HG03575 (cell line): ENCODE measurements around the gene INPP4B.
"Not testable (repeated sequence)": the region's sequence is repeated elsewhere in the genome, so short reads cannot be mapped to it uniquely, and the experiment has no call there.

Source experiments
- ATAC-seq: cut with Tn5 transposase; IDR thresholded peaks from one replicate; pipeline ENCODE4 v1.9.1; 2021; ENCODE audit not compliant: unreplicated experiment, insufficient number of reproducible peaks, low FRiP score; ENCODE audit errors: extremely low read depth

The INPP4B gene

DNA sequence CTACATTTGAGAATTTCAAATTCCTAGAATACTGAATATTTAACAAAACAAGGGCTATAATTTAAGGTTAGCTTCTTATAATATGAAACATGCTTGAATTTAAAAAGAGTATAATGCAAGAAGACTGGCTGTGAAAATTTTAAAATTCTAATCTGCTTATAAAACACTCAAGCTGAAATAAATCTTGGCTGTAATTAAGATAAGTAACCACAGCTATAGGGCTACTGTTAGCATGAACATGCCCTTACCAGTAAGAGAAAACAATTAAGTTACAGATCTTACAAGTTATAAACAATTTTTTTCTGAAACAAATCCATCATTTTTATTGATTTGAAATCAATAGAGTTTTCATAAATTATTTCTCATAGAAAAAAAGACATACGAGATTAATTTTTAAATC is 148.2 kb downstream of the INPP4B start:
- no peak for ATAC-seq

DNA sequence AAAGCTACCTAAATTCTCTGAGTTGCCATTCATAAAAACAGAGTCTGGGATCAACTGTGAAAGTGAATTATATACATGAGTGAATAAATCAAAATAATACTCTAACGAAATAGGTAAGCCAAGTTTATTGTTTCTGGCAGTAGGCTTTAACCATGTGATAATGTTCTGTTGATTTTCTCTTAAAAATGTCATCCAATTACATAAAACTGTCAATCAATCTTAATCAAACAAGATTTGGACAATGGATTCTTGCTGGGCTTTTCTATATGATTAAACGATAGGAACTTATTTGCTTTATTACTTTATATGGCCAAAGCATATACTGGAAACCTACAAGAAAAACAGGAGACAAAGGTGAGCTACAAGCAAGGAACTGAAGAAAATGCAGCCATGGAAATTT is 148.8 kb downstream of the INPP4B start:
- no peak for ATAC-seq

DNA sequence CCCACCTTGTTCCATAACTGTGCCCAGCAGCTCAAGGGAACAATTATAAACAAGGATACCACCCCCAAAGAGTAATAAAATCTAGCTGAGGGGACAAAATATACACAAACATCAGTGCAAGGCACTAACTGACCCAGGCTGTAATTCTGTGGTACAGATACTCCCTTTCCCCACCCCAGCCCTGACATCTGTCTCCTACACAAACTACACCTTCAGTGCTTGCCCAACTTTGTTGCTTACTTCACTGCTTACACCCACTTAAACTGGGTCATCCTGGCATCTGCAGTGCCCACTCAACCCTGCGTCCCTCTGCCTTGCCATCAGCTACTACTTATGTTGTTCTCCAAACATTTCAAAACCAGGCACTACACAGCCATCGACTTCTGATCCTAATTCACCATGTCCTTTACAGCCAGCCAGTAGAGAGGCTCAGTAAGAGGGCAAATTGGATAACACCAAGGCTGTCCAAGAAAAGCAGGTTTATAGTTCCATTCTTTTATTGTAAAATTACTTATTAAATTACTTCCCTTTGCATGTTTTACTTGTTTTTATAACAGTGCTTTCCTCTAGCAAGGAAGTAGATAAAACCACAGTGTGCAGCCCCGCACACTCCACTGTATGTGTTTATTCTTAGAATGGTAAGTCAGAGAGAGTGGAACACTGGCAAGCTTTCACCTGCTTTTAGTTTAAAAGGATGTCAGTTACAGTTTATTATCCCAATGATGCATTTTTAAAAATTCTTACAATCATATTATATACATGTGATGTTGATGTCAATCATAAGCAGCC is 149.6 kb downstream of the INPP4B start:
- no peak for ATAC-seq

DNA sequence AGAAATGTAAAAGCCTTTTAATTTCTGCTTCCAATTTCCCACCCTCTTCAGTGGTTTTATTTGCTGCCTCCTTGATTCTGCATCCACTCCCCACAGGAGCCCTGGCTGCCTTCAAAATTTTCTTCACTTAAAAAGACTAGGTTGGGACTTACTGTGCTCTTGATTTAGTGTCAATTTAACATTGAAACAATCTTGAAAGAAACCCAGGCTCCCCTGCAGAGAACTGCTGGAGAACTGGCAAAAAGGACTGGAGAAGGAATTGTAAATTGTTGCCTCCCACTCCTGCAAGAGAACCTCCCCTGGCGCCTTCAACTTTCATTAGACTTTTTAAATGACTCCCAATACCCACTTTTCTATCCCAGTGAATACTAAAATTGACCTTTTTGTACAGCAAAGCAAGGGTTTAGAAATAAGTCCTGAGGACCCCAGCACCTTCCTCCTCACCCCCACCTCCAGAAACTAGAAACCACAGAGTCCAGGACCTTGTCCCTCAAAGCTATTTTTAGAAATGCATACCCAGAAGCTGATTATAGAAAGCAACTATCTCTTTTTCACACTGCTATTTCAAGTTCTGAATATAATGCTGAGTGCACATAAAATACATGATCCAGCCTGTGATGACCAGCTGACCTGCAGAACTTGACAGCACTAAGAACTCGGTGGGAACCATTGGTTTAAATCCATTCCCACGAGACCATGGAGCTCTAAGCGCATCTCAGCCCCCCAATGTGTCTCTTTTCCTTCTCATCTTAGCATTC is 155.5 kb downstream of the INPP4B start:
- no peak for ATAC-seq

DNA sequence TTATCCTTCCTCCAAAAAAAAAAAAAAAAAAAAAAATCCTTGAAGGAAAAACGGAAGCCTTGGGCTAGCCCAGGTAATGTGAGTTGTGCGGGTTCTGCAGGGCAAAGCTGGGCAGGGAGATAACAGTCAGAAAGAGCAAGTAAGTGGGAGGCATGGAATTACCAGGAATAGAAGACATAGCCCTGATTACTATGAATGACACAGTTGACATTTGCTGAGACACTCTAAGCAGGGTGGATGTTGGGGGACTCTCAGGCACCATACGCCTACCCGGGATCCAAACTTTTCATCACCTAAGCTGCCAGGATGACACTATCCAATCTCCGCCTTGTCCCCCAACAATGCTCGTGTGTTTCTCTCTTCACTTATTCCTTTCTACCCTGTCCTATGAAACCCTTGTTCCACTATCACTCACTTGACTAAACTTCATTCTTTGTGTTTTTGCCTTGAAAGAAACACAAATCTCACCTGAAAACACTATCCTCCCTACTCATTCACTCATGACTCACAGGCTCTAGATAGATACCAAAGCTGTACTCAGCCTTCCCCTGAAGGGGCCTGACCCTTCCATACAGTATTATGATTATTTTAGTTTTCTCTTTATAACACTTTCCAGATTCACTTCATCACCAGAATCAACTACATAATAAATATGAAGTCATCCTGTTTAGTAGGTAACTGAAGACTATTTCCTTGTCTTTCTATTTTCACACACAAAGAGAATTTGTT is 158.4 kb downstream of the INPP4B start:
- ATAC-seq: no peak

DNA sequence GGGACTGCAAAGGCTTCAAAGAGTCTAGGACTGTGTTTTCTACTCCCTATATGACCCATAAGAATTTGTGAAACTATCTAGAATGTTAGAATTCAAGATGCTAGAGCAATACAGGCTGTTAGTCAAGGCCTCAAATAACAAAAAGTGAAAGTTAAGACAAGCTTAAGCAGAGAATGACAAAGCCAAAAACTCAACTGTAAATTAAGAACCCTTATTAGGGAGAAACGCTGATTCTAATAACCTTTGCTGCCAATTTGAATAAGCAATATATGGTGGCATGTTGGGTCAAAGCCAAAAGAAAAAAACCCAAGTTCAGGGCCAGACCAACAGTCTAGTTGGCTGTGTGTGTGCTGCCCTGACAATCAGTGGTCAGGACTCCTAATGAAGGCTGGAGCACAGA is 160.0 kb downstream of the INPP4B start:
- ATAC-seq: no peak

DNA sequence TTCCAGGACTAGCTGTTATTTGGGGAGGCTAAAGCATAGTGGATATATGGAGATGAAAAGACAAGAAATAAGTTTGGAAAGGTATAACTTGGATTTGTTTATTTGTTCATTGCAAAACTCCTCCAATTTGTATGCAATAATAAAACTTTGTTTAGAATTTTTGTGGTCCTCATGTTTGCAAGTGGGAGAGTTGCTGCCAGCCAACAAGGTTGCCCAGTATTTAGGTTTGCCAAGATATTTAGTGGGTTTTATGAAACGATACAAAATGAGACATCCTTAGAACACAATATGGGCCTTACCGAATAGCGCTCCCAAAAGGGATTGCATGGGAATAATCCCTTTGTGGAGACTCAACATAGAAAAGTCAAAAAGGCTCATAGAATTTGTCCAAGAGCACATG is 162.1 kb downstream of the INPP4B start:
- ATAC-seq: no peak

DNA sequence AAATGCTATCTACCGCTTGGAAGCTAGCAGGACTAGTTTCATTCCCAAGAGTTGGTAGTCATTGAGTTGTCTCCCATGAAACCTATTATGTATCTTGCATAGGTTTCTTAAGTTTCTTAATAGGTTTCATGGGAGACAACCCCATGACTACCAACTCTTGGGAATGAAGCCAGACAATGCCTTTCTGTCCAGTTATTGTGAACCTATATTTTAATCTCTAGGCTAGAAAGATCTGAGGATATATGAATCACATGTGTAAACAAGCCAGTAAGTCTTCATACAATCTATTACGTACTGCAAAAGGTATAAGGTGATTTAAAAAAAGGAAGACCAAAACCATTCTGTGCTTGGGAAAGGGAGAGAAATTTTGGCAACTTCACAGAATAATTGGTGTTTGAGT is 162.6 kb downstream of the INPP4B start:
- no peak for ATAC-seq

DNA sequence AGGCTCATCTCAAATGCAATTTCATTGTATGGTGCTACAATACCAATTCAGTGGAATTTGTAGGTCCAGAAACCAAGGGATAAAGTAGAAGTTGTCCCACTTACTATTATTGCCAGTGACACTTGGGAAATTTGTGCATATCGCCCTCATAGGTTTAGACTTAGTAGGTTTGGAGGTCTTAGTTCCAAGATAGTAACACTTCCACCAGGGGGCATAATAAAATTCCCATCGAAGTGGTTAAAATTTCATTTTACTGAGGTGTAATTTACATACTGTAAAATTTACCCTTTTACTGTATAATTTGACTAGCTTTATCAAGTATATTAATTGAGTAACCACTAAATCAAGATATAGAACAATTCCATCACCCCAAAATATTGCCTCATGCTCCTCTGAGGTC is 174.6 kb downstream of the INPP4B start:
- ATAC-seq: no peak

DNA sequence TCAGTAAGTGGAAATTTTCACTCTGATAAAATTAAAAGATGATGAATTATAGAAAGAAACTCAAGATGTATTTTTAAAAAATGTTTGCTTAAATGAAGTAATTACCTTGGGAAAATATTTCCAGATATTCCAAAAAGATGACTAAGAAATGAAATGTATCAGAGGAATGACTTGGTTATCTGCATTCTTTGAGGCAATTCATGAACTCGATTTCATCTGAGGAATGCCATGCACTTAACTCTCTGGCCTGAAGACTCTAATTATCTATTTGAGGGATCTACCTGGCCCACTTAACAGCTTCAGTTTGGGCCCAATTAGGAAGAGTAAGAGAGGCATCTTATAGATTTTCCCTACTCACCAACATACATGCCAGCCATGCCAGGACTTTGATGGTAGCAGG is 182.3 kb downstream of the INPP4B start:
- ATAC-seq: no peak

DNA sequence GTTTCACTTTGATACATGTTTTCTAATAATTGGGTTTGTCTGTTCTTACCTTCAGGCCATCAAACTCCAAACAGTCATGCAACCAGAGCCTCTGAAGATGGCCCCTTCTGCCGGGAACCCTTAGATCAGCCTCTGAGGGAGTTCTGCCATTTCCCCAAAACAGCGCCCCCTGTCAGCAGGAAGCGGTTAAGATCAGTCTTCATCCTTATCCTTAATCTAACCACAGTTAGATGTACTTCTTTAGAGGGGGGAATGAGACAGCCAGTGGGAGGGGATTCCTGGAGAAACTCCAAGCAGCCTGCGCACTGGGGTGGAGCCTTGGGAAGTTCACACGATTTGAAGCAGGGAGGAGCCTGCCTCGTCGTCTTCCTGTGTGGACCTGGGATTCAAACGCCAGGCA is 185.4 kb downstream of the INPP4B start:
- no peak for ATAC-seq

DNA sequence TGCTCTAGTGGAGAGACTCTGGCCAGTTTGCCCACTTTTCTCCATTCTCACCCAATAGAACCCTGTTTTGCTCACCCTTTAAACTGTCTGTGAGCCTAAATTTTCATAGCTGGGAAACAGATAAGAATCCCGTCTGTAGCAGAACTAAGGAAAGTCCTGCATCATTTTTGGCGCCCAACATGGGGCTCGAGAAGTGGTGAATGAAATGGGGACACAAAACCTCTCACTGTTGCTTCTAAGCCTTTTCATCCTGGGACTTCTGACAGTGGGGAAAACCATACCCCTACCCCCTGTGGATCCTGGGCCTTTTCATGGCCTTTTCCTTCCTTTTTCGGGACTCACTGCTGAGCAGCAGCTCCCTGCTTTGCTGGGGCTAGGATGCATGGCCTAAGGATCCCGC is 189.9 kb downstream of the INPP4B start:
- no peak for ATAC-seq

DNA sequence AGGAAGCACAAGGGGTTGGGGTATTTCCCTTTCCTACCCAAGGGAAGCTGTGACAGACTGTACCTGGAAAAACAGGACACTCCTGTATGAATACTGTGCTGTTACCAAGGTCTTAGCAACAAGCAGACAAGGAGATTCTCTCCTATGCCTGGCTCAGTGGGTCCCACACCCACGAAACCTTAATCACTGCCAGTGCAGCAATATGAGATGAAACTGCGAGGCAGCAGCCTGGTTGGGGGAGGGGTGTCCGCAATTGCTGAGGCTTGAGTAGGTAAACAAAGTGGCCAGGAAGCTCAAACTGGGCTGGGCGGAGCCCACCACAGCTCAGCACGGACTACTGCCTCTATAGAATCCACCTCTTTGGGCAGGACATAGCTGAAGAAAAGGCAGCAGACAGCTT is 197.7 kb downstream of the INPP4B start:
- ATAC-seq: no peak

DNA sequence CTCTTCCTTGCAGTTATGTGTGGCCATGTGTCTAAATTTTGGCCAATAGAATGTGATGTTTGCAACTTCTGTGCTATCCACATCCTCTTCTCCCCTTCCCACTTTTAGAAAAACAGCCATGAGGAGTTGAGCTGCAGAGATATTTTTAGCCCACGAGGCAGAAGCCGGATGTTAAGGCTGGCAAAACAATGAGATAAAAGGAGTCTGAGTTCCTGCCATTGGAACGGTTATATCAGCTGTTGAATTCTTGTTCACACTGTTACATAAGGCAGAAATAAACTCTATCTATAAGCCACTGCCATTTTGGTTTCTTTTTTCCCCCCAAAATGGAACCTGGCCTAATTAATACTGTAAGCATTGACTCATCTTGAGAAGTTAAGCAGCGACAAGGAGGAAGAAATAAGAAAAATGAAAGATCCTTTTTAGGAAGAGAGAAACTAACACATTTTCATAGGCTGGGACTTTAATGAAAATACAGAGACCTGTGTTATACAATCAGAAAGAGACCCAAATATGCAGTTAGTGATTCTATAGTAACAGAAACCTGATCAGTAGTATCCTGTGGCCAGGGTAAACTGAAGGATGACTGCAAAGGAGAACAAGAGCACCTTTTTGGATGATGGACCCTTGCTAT is 200.5 kb downstream of the INPP4B start:
- no peak for ATAC-seq

DNA sequence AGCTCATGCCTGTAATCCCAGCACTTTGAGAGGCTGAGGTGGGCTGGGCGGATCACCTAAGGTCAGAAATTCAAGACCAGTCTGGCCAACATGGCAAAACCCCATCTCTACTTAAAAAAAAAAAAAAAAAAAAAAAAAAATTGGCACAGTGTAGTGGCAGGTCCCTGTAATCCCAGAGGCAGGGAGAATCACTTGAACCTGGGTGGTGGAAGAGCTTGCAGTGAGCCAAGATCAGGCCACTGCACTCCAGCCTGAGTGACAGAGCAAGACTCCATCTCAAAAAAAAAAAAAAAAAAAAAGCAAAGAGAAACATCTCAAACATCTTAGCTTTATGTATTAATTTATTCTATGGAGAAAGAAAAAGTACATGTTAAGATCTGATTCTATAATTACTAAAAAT is 201.5 kb downstream of the INPP4B start:
- not testable (repeated sequence) for ATAC-seq

DNA sequence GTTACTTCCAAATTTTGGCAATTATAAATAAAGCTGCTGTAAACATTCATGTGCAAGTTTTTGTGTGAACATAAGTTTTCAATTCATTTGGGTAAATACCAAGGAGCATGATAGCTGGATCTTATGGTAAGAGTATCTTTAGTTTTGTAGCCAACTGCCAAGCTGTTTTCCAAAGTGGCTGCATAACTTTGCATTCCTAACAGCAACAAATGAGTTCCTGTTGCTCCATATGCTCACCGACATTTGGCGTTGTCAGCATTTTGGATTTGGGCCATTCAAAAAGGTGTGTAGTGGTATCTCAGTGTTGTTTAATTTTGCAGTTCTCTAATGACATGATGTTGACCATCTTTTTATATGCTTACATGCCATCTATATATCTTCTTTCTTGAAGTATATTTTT is 208.5 kb downstream of the INPP4B start:
- ATAC-seq: no peak

DNA sequence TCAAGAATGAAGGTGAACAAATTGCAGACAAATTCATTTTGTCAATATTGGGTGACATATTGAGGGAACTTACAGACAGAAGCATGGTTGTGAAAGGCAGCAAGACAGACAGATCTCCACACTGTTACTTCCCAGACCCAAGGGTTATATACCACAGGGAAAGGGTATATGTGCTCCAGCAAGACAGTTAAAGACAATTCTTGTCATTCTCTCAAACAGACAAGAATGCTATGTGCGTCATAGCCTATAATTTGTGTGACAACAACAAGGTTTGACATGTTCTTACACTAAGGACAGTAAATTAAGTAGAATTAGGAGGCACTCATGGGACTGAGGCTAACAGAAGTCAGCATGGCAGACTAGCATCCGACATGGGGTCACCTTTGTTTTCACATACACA is 214.3 kb downstream of the INPP4B start:
- ATAC-seq: no peak

DNA sequence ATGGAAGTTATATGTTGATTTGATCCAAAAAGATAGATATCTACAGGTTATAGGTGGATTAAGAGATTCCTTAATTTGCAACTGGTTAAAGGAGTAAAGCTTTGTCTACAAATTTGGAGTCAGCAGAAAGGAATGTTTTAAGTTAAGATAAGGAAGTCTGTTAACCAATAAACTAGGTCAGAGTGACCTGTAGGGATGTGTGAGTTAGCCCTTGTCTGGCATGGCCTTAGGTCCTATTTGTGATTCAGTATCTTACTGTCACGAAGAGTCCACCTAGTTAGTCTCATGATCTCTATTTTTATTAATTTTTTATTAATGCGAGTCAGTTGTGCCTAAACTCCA is 230.8 kb downstream of the INPP4B start:
- ATAC-seq: no peak

DNA sequence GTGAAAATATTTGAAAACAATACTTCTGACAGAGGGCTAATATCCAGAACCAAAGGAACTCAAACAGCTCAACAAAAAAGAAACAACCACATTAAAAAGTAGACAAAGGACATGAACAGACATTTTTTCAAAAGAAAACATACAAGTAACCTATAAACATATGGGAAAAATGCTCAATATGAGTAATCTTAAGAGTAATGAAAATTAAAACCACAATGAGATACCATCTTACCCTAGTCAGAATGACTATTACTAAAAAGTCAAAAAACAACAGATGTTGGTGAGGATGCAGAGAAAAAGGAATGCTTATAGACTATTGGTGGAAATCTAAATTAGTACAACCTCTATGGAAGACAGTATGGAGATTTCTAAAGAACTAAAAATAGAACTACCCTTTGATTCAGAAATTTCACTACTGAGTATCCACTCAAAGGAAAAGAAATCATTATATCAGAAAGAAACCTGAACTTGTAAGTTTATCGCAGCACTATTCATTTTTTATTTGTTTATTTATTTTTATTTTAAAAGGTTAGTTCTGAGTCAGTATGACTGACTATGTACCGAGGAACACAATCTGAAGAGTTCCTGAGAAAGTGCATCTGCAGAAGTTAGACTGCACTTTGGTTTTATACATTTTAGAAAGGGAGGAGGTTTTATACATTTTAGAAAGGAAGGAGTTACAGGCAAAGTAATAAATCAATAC is 231.3 kb downstream of the INPP4B start:
- ATAC-seq: no peak
